ENCODE measurements around the gene VRK2.

DNA sequence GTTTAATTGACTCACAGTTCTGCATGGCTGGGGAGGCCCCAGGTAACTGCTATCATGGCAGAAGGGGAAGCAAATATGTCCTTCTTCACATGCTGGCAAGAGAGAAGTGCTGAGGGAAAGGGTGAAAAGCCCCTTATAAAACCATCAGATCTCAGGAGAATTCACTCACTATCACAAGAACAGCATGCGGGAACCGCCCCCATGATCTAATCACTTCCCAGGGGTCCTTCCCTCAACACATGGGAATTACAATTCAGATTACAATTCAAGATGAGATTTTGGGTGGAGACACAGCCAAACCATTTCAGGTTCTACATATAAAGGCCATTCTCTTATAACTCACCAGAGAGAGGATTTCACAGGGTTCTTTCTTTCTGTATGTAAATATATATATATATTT lies 62.9 kb downstream of the VRK2 start:
- TF ChIP-seq, protein P1, sequence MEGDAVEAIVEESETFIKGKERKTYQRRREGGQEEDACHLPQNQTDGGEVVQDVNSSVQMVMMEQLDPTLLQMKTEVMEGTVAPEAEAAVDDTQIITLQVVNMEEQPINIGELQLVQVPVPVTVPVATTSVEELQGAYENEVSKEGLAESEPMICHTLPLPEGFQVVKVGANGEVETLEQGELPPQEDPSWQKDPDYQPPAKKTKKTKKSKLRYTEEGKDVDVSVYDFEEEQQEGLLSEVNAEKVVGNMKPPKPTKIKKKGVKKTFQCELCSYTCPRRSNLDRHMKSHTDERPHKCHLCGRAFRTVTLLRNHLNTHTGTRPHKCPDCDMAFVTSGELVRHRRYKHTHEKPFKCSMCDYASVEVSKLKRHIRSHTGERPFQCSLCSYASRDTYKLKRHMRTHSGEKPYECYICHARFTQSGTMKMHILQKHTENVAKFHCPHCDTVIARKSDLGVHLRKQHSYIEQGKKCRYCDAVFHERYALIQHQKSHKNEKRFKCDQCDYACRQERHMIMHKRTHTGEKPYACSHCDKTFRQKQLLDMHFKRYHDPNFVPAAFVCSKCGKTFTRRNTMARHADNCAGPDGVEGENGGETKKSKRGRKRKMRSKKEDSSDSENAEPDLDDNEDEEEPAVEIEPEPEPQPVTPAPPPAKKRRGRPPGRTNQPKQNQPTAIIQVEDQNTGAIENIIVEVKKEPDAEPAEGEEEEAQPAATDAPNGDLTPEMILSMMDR (IDR thresholded peaks at IDR 0.05): no peak
- TF ChIP-seq ZBTB21 (CRISPR knock-in tag; IDR thresholded peaks at IDR 0.05; ENCODE audit: borderline replicate concordance) (no peak), NR3C1 (CRISPR knock-in tag; conservative IDR thresholded peaks at IDR 0.05; ENCODE audit: low read depth) (no peak), ETV6 (CRISPR knock-in tag; IDR thresholded peaks at IDR 0.05) (no peak), NFYB (CRISPR knock-in tag; conservative IDR thresholded peaks at IDR 0.05; ENCODE audit: low read depth) (no peak)
- TF ChIP-seq, protein P2, sequence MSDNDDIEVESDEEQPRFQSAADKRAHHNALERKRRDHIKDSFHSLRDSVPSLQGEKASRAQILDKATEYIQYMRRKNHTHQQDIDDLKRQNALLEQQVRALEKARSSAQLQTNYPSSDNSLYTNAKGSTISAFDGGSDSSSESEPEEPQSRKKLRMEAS (CRISPR knock-in tag; IDR thresholded peaks at IDR 0.05): no peak
- TF ChIP-seq, protein P3, sequence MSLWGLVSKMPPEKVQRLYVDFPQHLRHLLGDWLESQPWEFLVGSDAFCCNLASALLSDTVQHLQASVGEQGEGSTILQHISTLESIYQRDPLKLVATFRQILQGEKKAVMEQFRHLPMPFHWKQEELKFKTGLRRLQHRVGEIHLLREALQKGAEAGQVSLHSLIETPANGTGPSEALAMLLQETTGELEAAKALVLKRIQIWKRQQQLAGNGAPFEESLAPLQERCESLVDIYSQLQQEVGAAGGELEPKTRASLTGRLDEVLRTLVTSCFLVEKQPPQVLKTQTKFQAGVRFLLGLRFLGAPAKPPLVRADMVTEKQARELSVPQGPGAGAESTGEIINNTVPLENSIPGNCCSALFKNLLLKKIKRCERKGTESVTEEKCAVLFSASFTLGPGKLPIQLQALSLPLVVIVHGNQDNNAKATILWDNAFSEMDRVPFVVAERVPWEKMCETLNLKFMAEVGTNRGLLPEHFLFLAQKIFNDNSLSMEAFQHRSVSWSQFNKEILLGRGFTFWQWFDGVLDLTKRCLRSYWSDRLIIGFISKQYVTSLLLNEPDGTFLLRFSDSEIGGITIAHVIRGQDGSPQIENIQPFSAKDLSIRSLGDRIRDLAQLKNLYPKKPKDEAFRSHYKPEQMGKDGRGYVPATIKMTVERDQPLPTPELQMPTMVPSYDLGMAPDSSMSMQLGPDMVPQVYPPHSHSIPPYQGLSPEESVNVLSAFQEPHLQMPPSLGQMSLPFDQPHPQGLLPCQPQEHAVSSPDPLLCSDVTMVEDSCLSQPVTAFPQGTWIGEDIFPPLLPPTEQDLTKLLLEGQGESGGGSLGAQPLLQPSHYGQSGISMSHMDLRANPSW (CRISPR knock-in tag; conservative IDR thresholded peaks at IDR 0.05; ENCODE audit: low read depth): no peak
- TF ChIP-seq, protein P4, sequence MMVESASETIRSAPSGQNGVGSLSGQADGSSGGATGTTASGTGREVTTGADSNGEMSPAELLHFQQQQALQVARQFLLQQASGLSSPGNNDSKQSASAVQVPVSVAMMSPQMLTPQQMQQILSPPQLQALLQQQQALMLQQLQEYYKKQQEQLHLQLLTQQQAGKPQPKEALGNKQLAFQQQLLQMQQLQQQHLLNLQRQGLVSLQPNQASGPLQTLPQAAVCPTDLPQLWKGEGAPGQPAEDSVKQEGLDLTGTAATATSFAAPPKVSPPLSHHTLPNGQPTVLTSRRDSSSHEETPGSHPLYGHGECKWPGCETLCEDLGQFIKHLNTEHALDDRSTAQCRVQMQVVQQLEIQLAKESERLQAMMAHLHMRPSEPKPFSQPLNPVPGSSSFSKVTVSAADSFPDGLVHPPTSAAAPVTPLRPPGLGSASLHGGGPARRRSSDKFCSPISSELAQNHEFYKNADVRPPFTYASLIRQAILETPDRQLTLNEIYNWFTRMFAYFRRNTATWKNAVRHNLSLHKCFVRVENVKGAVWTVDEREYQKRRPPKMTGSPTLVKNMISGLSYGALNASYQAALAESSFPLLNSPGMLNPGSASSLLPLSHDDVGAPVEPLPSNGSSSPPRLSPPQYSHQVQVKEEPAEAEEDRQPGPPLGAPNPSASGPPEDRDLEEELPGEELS (CRISPR knock-in tag; IDR thresholded peaks at IDR 0.05): no peak
- TF ChIP-seq, protein P5, sequence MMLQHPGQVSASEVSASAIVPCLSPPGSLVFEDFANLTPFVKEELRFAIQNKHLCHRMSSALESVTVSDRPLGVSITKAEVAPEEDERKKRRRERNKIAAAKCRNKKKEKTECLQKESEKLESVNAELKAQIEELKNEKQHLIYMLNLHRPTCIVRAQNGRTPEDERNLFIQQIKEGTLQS (CRISPR knock-in tag; conservative IDR thresholded peaks at IDR 0.05): no peak
- TF ChIP-seq, protein P6, sequence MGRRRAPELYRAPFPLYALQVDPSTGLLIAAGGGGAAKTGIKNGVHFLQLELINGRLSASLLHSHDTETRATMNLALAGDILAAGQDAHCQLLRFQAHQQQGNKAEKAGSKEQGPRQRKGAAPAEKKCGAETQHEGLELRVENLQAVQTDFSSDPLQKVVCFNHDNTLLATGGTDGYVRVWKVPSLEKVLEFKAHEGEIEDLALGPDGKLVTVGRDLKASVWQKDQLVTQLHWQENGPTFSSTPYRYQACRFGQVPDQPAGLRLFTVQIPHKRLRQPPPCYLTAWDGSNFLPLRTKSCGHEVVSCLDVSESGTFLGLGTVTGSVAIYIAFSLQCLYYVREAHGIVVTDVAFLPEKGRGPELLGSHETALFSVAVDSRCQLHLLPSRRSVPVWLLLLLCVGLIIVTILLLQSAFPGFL (CRISPR knock-in tag; IDR thresholded peaks at IDR 0.05; ENCODE audit: borderline replicate concordance): no peak
